PC-3 (cell line): ENCODE measurements around the gene PSMA3.

Experiments
- CTCF ChIP-seq: fragments of 300-600 bp; sonication (generic); conservative IDR thresholded peaks from 2 replicates; pipeline ENCODE4 v1.5.1; 2017; ENCODE audit warnings: antibody characterized with exemption, low read depth, mild to moderate bottlenecking, low read length
- EZH2phosphoT487 ChIP-seq: fragments of 300-600 bp; sonication (generic); IDR thresholded peaks from 2 replicates; pipeline ENCODE4 v1.6.1; 2018; ENCODE audit warnings: mild to moderate bottlenecking, antibody characterized with exemption, low read length, borderline replicate concordance

DNA sequence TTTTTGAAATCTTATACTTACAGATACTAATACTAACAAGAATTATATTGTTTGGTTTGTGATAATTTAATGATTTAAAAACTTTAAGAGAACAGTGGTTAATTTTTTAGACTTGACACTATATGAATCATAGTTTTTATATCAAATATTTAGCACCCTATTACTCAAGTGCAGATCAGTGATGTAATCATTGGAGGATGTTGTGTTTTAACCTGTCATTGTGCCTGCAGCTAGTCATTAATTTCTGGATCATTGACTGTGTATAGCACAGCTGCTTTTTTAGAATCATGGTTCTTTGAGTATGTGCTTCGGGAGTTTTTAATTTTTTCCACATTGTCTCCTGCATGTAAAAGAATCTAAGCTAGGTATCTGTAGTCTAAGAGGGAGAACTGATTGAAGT, 71.0 kb downstream of the PSMA3 start:
- TF ChIP-seq CTCF (no peak), EZH2phosphoT487 (no peak)
